HepG2 (cell line): ENCODE results near the gene SIGMAR1. TPM values are rescaled to one million over a fixed set of nuclear protein-coding genes. Genes with fewer than 3 reads are reported as not detected.

Source experiments
- CAMTA2 ChIP-seq: sonication (generic); formaldehyde crosslinking; IDR thresholded peaks from 2 replicates; pipeline ENCODE4 v1.4.0; 2020; ENCODE audit warnings: mild to moderate bottlenecking, missing genetic modification reagents, borderline replicate concordance
- ESRRA ChIP-seq: sonication (generic); formaldehyde crosslinking; IDR thresholded peaks from 2 replicates; pipeline ENCODE4 v1.5.1; 2020; ENCODE audit warnings: mild to moderate bottlenecking, low read depth, missing genetic modification reagents
- FOXA3 ChIP-seq: IDR thresholded peaks from 2 replicates; pipeline ENCODE4 v1.6.1; 2016; ENCODE audit warnings: missing genetic modification reagents, missing compliant biosample characterization
- PAX8 ChIP-seq: sonication (generic); formaldehyde crosslinking; IDR thresholded peaks from 2 replicates; pipeline ENCODE4 v1.8.0; 2022; ENCODE audit warnings: mild to moderate bottlenecking, missing genetic modification reagents, borderline replicate concordance
- SIN3B ChIP-seq: fragments of 150-350 bp; IDR thresholded peaks from 2 replicates; pipeline ENCODE4 v1.6.1; 2014; ENCODE audit warnings: low read length
- ZNF556 ChIP-seq: sonication (generic); formaldehyde crosslinking; IDR thresholded peaks from 2 replicates; pipeline ENCODE4 v1.4.0; 2020; ENCODE audit warnings: mild to moderate bottlenecking, missing genetic modification reagents, borderline replicate concordance
- ZNF678 ChIP-seq: sonication (generic); formaldehyde crosslinking; IDR thresholded peaks from 2 replicates; pipeline ENCODE4 v1.4.0; 2020; ENCODE audit warnings: mild to moderate bottlenecking, missing genetic modification reagents
- ZSCAN22 ChIP-seq: sonication (generic); formaldehyde crosslinking; IDR thresholded peaks from 2 replicates; pipeline ENCODE4 v1.4.0; 2020; ENCODE audit warnings: mild to moderate bottlenecking, missing genetic modification reagents
- polyA plus RNA-seq, 8 experiments: library from polyadenylated mRNA; depleted of rRNA in 3 of 8; stranded (reverse) in 7 of 8; unstranded in 1 of 8; fragments of >200 nt; fragmentation: Illumina TruSeq in 4 of 8; extraction: Trizol in 4 of 8; gene quantifications; 2 replicates each; pipeline versions ENCODE4 v1.2.1 to v1.2.3, GENCODE V29; 2011 to 2016; ENCODE audit warnings: low read depth in 4 of 8, missing spikeins in 1 of 8, mixed read lengths in 1 of 8; ENCODE audit not compliant: insufficient read depth in 1 of 8
- total RNA-seq, 5 experiments: library from RNA; depleted of rRNA; stranded (reverse); fragments of >200 nt; fragmentation: Illumina TruSeq; extraction: Trizol; gene quantifications; 2 replicates each; pipeline ENCODE4 v1.2.3, GENCODE V29; 2016; ENCODE audit warnings: low read depth in 1 of 5
- TF ChIP-seq, protein P1 (sequence below): IDR thresholded peaks from 2 replicates; pipeline ENCODE4 v1.6.1; 2016; ENCODE audit warnings: missing compliant biosample characterization, missing genetic modification reagents, borderline replicate concordance
- TF ChIP-seq, protein P2 (sequence below): sonication (generic); formaldehyde crosslinking; IDR thresholded peaks from 2 replicates; pipeline ENCODE4 v1.9.0; 2021; ENCODE audit warnings: missing genetic modification reagents, borderline replicate concordance
- TF ChIP-seq, protein P3 (sequence below): sonication (generic); formaldehyde crosslinking; IDR thresholded peaks from 2 replicates; pipeline ENCODE4 v1.4.0; 2020; ENCODE audit warnings: missing genetic modification reagents, borderline replicate concordance
- TF ChIP-seq, protein P4 (sequence below): sonication (generic); formaldehyde crosslinking; IDR thresholded peaks from 2 replicates; pipeline ENCODE4 v1.4.0; 2020; ENCODE audit warnings: mild to moderate bottlenecking, missing genetic modification reagents
- TF ChIP-seq, protein P5 (sequence below): sonication (generic); formaldehyde crosslinking; IDR thresholded peaks from 2 replicates; pipeline ENCODE4 v1.8.1; 2023; ENCODE audit warnings: mild to moderate bottlenecking, moderate library complexity, missing genetic modification reagents
- TF ChIP-seq, protein P6 (sequence below): sonication (generic); formaldehyde crosslinking; IDR thresholded peaks from 2 replicates; pipeline ENCODE4 v1.4.0; 2020; ENCODE audit warnings: missing genetic modification reagents

Gene SIGMAR1
- total and polyA plus RNA-seq, 2 of the 13 experiments (the other 11 are each of a cell fraction or from before 2014, with no cell fraction given) = 38.9 to 60.8 TPM

DNA sequence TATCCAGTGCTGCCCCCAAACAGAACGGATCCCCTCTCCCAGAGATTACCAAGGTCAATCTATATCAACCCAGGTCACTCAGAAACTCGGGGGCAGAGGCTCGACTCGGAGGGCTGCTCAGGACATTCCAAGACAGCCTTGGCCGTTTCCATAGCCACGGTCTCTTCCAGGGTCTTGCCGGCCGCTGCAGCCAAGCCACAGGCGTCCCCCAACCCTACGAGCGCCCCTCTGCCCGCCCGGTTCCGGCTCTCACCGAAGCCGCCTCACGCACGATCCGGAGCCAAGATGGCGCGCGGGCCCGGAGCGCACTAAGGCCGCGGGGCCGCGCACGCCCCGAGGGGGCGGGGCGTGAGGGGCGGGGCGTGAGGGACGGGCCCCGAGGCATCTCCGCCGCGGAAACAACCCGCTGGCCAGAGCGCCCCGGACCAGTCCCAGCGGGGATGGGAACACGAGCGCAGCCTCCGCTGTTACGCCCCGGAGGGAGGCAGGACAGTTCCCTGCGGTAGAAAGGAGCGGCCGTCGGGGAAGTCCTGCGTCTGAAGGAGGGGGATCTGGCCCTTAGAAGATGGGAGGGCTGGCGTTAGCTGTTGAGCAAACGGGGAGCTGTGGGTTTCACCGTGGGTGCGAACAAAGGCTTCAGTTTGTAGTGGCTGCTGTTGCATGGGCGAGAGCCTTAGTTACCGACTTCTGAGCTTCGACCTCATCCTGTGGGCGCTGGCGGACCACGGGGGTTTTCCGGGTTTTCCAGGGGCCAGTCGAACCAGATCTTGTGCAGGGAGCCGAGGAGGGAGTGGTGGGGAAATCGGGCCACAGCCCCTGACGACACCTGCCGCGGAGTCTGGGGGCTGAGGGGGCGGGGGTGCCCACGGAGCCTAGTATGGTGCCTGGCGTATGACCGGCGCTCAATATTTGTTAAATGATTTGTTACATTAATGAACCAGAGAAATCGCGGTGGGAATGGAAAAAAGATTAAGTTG lies 25.5 kb downstream of the SIGMAR1 start, which contains the start of gene RPP25L (continued):
- TF ChIP-seq, protein P1, sequence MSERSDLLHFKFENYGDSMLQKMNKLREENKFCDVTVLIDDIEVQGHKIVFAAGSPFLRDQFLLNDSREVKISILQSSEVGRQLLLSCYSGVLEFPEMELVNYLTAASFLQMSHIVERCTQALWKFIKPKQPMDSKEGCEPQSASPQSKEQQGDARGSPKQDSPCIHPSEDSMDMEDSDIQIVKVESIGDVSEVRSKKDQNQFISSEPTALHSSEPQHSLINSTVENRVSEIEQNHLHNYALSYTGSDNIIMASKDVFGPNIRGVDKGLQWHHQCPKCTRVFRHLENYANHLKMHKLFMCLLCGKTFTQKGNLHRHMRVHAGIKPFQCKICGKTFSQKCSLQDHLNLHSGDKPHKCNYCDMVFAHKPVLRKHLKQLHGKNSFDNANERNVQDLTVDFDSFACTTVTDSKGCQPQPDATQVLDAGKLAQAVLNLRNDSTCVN (CRISPR knock-in tag) = peak; percentile 49
- TF ChIP-seq ZNF678 (CRISPR knock-in tag) (no peak; the same call in 1 of the 2 replicates), ESRRA (CRISPR knock-in tag) (no peak), PAX8 (CRISPR knock-in tag) (no peak), ZNF556 (CRISPR knock-in tag) (peak; percentile 80; the same call in 1 of the 2 replicates), CAMTA2 (CRISPR knock-in tag) (no peak), FOXA3 (CRISPR knock-in tag) (peak; percentile 23; the same call in 1 of the 2 replicates), ZSCAN22 (CRISPR knock-in tag) (peak; percentile 43; the same call in 1 of the 2 replicates), SIN3B (no peak)
- TF ChIP-seq, protein P2, sequence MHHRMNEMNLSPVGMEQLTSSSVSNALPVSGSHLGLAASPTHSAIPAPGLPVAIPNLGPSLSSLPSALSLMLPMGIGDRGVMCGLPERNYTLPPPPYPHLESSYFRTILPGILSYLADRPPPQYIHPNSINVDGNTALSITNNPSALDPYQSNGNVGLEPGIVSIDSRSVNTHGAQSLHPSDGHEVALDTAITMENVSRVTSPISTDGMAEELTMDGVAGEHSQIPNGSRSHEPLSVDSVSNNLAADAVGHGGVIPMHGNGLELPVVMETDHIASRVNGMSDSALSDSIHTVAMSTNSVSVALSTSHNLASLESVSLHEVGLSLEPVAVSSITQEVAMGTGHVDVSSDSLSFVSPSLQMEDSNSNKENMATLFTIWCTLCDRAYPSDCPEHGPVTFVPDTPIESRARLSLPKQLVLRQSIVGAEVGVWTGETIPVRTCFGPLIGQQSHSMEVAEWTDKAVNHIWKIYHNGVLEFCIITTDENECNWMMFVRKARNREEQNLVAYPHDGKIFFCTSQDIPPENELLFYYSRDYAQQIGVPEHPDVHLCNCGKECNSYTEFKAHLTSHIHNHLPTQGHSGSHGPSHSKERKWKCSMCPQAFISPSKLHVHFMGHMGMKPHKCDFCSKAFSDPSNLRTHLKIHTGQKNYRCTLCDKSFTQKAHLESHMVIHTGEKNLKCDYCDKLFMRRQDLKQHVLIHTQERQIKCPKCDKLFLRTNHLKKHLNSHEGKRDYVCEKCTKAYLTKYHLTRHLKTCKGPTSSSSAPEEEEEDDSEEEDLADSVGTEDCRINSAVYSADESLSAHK (CRISPR knock-in tag) = 0 out of 2 replicates have a peak, but pooled peaks have one; percentile 63
- TF ChIP-seq, protein P3, sequence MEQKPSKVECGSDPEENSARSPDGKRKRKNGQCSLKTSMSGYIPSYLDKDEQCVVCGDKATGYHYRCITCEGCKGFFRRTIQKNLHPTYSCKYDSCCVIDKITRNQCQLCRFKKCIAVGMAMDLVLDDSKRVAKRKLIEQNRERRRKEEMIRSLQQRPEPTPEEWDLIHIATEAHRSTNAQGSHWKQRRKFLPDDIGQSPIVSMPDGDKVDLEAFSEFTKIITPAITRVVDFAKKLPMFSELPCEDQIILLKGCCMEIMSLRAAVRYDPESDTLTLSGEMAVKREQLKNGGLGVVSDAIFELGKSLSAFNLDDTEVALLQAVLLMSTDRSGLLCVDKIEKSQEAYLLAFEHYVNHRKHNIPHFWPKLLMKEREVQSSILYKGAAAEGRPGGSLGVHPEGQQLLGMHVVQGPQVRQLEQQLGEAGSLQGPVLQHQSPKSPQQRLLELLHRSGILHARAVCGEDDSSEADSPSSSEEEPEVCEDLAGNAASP (CRISPR knock-in tag) = no peak
- TF ChIP-seq, protein P4, sequence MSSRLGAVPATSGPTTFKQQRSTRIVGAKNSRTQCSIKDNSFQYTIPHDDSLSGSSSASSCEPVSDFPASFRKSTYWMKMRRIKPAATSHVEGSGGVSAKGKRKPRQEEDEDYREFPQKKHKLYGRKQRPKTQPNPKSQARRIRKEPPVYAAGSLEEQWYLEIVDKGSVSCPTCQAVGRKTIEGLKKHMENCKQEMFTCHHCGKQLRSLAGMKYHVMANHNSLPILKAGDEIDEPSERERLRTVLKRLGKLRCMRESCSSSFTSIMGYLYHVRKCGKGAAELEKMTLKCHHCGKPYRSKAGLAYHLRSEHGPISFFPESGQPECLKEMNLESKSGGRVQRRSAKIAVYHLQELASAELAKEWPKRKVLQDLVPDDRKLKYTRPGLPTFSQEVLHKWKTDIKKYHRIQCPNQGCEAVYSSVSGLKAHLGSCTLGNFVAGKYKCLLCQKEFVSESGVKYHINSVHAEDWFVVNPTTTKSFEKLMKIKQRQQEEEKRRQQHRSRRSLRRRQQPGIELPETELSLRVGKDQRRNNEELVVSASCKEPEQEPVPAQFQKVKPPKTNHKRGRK (CRISPR knock-in tag) = peak; percentile 46; the same call in 1 of the 2 replicates
- TF ChIP-seq, protein P5, sequence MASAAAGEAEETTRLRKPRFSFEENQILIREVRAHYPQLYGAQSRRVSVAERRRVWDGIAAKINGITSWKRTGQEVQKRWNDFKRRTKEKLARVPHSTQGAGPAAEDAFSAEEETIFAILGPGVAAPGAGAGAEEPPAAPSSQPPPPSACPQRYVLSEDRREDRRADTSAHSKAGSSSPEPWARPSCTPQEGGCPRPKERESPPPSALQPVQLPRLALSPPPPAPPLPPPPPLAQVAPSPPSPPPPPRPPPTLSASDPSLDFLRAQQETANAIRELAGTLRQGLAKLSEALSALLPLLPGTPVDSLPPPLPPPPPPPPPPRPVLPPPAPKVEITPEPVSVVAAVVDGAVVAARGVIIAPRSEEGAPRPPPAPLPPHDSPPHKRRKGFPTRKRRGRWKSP (CRISPR knock-in tag) = peak; percentile 48; the same call in 1 of the 2 replicates
- TF ChIP-seq, protein P6, sequence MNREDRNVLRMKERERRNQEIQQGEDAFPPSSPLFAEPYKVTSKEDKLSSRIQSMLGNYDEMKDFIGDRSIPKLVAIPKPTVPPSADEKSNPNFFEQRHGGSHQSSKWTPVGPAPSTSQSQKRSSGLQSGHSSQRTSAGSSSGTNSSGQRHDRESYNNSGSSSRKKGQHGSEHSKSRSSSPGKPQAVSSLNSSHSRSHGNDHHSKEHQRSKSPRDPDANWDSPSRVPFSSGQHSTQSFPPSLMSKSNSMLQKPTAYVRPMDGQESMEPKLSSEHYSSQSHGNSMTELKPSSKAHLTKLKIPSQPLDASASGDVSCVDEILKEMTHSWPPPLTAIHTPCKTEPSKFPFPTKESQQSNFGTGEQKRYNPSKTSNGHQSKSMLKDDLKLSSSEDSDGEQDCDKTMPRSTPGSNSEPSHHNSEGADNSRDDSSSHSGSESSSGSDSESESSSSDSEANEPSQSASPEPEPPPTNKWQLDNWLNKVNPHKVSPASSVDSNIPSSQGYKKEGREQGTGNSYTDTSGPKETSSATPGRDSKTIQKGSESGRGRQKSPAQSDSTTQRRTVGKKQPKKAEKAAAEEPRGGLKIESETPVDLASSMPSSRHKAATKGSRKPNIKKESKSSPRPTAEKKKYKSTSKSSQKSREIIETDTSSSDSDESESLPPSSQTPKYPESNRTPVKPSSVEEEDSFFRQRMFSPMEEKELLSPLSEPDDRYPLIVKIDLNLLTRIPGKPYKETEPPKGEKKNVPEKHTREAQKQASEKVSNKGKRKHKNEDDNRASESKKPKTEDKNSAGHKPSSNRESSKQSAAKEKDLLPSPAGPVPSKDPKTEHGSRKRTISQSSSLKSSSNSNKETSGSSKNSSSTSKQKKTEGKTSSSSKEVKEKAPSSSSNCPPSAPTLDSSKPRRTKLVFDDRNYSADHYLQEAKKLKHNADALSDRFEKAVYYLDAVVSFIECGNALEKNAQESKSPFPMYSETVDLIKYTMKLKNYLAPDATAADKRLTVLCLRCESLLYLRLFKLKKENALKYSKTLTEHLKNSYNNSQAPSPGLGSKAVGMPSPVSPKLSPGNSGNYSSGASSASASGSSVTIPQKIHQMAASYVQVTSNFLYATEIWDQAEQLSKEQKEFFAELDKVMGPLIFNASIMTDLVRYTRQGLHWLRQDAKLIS = no peak
